Measurements from ENCODE around the gene ANO6.

The ANO6 gene

GRCh38 chr12:45469902-45470301 is 254.0 kb downstream of the ANO6 start:
- no peak for DNase-seq

GRCh38 chr12:45473636-45474035 is 257.7 kb downstream of the ANO6 start:
- no peak for DNase-seq

GRCh38 chr12:45475594-45475993 is 259.7 kb downstream of the ANO6 start:
- DNase-seq = no peak

DNA sequence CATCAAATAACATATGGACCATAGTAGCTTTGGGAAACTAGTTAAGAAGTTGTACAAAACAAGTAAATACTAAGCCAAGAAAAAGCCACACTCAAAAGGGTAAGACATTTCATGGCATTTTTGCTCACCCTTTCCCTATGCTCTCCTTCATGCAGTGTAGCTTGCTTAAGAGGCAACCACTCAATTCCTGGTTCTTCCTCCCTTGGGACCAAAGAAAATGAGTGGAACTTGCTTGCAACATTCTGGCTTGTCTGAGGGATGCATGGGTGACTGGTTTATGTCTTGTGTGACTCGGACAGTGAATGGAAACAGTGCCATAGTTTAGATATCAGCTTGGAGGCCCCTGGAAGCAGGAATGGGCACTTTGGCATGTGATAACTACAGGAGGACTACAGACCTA is 261.6 kb downstream of the ANO6 start:
- DNase-seq = no peak

GRCh38 chr12:45478931-45479330 is 263.0 kb downstream of the ANO6 start:
- DNase-seq = no peak

DNA sequence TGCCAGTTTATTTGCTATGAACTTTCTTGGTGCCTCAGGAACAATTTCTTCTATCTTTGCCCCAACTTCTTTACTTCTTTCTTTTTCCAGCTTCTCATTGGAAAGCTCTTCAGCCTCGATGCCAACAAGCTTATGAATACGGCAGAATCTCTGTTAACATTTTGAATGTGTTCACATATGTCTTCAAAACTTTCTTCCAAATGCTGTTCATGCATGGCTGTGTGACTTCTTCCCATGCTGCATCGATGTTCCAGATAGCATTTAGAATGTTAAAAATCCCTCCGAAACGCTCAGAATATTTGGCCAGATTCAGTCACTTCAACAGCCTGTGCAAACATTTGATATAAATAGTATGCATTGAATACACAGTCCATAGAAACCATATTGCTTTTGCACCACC is 265.9 kb downstream of the ANO6 start:
- DNase-seq = no peak

GRCh38 chr12:45483571-45483970 is 267.7 kb downstream of the ANO6 start:
- no peak for DNase-seq

Measured in retina (tissue), 1 donor.